Measurements from ENCODE around the gene MYLIP. TPM values are rescaled to one million over a fixed set of nuclear protein-coding genes. Genes with fewer than 3 reads are reported as not detected.

MYLIP gene
- total and polyA plus RNA-seq, 10 donors: 12.5 to 66.8 (median 42.6) TPM

DNA sequence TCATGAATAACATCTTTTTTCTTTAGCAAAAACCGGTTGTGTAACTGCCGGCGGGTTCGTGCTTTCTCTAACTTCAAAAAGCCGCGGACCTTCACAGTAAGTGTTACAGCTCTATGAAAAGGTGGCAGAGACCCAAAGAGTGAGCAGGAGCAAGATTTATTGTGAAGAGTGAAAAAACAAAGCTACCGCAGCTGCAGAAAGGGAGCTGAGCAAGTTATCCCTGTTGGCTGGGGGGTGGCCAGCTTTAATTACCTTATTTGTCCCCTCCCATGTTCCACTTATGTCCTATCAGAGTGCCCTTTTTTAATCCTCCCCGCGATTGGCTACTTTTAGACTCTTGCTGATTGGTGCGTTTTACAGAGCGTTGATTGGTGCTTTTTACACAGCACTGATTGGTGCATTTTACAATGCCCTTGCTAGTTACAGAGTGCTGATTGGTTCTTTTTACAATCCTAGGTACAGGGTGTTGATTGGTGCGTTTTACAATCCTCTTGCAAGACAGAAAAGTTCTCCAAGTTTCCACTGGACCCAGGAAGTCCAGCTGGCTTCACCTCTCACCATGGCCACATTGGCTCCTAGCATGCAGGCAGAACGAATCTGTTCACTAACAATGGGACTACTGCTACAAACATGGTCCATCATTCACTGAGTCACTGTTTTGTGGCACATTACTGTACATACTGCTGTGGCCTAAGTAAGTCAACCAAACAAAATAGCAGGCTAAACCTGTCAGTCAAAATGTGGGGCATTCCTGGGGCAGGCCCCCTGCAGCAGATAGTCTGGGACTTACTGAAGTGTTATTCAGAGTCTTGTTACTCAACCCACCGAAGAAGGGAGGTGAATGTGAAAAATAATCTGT, 52.8 kb downstream of the MYLIP start:
- no peak for DNase-seq

GRCh38 chr6:16183187-16183664, 54.3 kb downstream of the MYLIP start:
- intact Hi-C loops (cut with DNase I; ENCODE audit: low total_unique reads): loop anchor here (5.0 to 10.0 kb wide), 2 partner anchors 58 to 491 kb away; partner anchors contain the start of gene MYLIP
- no peak for DNase-seq

More for the DNA sequence above, 52.8 kb downstream of the MYLIP start:
- intact Hi-C loops (cut with DNase I; ENCODE audit: low total_unique reads): loop anchor here (5.0 to 10.0 kb wide), 2 partner anchors 57 to 489 kb away; partner anchors contain the start of gene MYLIP
- no peak overlapping the region for H3K27ac ChIP-seq
- no peak for TF ChIP-seq POLR2AphosphoS5 (IDR thresholded peaks at IDR 0.05)
- no peak for TF ChIP-seq POLR2A (IDR thresholded peaks at IDR 0.05)
- no peak overlapping the region for H3K4me3 ChIP-seq
- H3K9me3 ChIP-seq: peaks cover 0 to 18% (median 9%) of the 10 kb centered on the region in 8 donors
- 87 to 98% (median 94%) methylated on average over 14 of the region's 14 CpGs for WGBS, 5 donors
- H3K4me1 ChIP-seq: peaks cover 0 to 23% (median 7%) of the 10 kb centered on the region in 6 donors
- H3K36me3 ChIP-seq: no peaks in the 10 kb centered on the region
- peaks cover 0 to 7% (median 0%) of the 10 kb centered on the region in 7 donors for H3K27me3 ChIP-seq (replicated peaks in 1 of 7)

DNA sequence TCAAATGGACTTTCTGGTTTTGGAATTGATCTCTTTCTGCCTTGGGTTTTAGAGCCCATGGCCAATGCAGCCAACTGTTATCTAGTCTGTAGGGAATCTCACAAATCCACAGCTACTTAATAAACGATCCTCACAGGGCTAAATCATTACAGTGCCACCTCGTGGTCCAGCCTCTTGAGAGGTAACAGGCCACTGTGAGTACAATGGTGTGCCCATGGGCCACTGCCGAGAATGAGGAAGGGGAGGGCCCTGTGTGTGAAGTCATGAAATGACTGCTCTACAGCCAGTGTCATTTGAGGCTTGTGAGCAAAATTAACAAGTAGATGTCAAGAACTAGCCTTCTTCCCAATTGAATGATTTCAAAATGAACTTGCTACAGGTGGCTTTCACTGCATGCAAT, 55.2 kb downstream of the MYLIP start:
- Histone ChIP-seq H3K4me3 (no peak overlapping the region), H3K4me1 (peaks cover 0 to 23% (median 7%) of the 10 kb centered on the region in 6 donors), H3K27ac (no peak overlapping the region), H3K27me3 (replicated peaks in 1 of 7) (peaks cover 0 to 7% (median 0%) of the 10 kb centered on the region in 7 donors), H3K9me3 (peaks cover 0 to 18% (median 9%) of the 10 kb centered on the region in 8 donors), H3K36me3 (no peaks in the 10 kb centered on the region)
- intact Hi-C loops (cut with DNase I; ENCODE audit: low total_unique reads): loop anchor here (5.0 to 10.0 kb wide), 2 partner anchors 59 to 492 kb away; partner anchors contain the start of gene MYLIP
- WGBS, 5 donors: 22 to 56% (median 33%) methylated on average over 3 of the region's 3 CpGs
- no peak for DNase-seq
- TF ChIP-seq POLR2A (IDR thresholded peaks at IDR 0.05): no peak
- TF ChIP-seq, protein P1, sequence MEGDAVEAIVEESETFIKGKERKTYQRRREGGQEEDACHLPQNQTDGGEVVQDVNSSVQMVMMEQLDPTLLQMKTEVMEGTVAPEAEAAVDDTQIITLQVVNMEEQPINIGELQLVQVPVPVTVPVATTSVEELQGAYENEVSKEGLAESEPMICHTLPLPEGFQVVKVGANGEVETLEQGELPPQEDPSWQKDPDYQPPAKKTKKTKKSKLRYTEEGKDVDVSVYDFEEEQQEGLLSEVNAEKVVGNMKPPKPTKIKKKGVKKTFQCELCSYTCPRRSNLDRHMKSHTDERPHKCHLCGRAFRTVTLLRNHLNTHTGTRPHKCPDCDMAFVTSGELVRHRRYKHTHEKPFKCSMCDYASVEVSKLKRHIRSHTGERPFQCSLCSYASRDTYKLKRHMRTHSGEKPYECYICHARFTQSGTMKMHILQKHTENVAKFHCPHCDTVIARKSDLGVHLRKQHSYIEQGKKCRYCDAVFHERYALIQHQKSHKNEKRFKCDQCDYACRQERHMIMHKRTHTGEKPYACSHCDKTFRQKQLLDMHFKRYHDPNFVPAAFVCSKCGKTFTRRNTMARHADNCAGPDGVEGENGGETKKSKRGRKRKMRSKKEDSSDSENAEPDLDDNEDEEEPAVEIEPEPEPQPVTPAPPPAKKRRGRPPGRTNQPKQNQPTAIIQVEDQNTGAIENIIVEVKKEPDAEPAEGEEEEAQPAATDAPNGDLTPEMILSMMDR (IDR thresholded peaks at IDR 0.05 in 8 of 11, conservative IDR thresholded peaks at IDR 0.05 in 3 of 11): peak in 7 of 11 experiments; percentile 18 to 39 (median 23)
- TF ChIP-seq POLR2AphosphoS5 (IDR thresholded peaks at IDR 0.05): no peak

More at GRCh38 chr6:16183187-16183664, 54.3 kb downstream of the MYLIP start:
- Histone ChIP-seq H3K4me1 (peaks cover 0 to 23% (median 7%) of the 10 kb centered on the region in 6 donors), H3K27me3 (replicated peaks in 1 of 7) (peaks cover 0 to 7% (median 0%) of the 10 kb centered on the region in 7 donors), H3K27ac (no peak overlapping the region), H3K36me3 (no peaks in the 10 kb centered on the region), H3K4me3 (no peak overlapping the region), H3K9me3 (peaks cover 0 to 18% (median 9%) of the 10 kb centered on the region in 8 donors)
- WGBS, 5 donors: 15 to 27% (median 21%) methylated on average over 4 of the region's 4 CpGs
- TF ChIP-seq POLR2AphosphoS5 (IDR thresholded peaks at IDR 0.05): no peak
- TF ChIP-seq, protein P1 (IDR thresholded peaks at IDR 0.05 in 8 of 11, conservative IDR thresholded peaks at IDR 0.05 in 3 of 11): peak; percentile 43 to 83 (median 73)
- TF ChIP-seq POLR2A (IDR thresholded peaks at IDR 0.05): no peak

DNA sequence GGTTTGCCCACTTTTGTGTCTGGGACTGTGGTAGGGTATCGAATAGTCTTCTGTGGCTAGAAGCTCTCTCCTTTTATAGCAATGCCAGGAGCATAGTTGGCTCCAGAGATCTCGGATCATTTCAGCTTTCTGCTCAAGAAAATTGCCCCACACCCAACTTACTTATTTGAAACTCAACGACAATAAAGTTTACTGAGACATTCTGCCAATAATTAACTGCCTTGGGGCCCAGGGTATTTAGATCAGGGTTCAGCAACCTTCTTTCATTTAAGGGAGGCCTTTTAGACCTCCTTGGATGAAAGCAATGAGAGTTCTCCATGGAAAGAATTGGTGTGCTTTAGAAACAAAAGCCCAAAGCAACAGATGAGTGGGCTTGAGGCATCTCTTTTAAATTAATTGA, 55.7 kb downstream of the MYLIP start:
- peaks cover 0 to 7% (median 0%) of the 10 kb centered on the region in 7 donors for H3K27me3 ChIP-seq (replicated peaks in 1 of 7)
- 89 to 96% (median 92%) methylated on average over 3 of the region's 3 CpGs for WGBS, 5 donors
- H3K27ac ChIP-seq: no peak overlapping the region
- intact Hi-C loops (cut with DNase I; ENCODE audit: low total_unique reads): loop anchor here (5.0 to 10.0 kb wide), 2 partner anchors 60 to 492 kb away; partner anchors contain the start of gene MYLIP
- TF ChIP-seq POLR2A (IDR thresholded peaks at IDR 0.05): no peak
- TF ChIP-seq, protein P1 (IDR thresholded peaks at IDR 0.05 in 8 of 11, conservative IDR thresholded peaks at IDR 0.05 in 3 of 11): no peak
- TF ChIP-seq POLR2AphosphoS5 (IDR thresholded peaks at IDR 0.05): no peak
- no peaks in the 10 kb centered on the region for H3K36me3 ChIP-seq
- peaks cover 0 to 15% (median 9%) of the 10 kb centered on the region in 8 donors for H3K9me3 ChIP-seq
- H3K4me1 ChIP-seq: peaks cover 0 to 21% (median 7%) of the 10 kb centered on the region in 6 donors
- no peak overlapping the region for H3K4me3 ChIP-seq
- DNase-seq: no peak
